GM21360 (cell line): ENCODE results near the gene F13B.
A peak's percentile ranks its signal among the peaks of the same experiment; 100 is the strongest.
"Not testable (repeated sequence)": the region's sequence is repeated elsewhere in the genome, so short reads cannot be mapped to it uniquely, and the experiment has no call there.

Source experiments
- ATAC-seq: cut with Tn5 transposase; IDR thresholded peaks from one replicate; pipeline ENCODE4 v1.9.1; 2021; ENCODE audit warnings: mild to moderate bottlenecking, moderate library complexity; ENCODE audit not compliant: unreplicated experiment

F13B gene, protein sequence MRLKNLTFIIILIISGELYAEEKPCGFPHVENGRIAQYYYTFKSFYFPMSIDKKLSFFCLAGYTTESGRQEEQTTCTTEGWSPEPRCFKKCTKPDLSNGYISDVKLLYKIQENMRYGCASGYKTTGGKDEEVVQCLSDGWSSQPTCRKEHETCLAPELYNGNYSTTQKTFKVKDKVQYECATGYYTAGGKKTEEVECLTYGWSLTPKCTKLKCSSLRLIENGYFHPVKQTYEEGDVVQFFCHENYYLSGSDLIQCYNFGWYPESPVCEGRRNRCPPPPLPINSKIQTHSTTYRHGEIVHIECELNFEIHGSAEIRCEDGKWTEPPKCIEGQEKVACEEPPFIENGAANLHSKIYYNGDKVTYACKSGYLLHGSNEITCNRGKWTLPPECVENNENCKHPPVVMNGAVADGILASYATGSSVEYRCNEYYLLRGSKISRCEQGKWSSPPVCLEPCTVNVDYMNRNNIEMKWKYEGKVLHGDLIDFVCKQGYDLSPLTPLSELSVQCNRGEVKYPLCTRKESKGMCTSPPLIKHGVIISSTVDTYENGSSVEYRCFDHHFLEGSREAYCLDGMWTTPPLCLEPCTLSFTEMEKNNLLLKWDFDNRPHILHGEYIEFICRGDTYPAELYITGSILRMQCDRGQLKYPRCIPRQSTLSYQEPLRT

DNA sequence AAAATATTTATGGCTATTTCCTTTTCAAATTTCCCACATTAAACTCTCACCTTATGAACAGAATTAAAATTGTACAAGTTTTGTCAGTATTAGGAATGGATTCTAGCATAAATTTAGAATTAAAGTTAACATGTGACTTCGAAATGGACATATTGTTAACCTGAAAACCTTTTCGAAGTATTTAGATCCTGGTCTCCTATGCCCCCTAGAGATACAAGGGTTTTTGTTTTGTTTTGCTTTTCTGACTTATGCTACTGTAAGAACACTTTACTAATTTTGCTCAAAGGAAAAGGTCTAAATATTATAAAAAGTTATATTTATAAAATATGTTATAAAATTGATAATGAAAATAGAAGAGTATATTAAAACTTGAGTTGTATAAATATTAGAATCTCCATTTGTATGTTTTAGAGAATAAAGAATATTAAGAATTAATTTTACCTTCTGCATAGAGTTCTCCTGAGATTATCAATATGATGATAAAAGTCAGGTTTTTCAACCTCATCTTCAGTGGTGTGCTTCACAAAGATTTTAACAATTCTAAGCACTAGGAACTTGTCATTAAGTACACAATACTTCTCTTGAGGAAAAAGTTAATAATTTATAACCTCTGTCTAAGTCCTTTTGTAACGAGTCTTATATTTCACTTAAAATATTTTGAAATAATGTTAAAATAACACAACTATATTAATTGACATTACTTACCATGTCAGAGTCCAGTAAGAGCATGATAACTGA, at the start of gene F13B:
Gene F13B, minus strand, starts transcription at position 542 of the 738 bp plus-strand sequence. Its CDS starts 37 bp downstream, at position 505.
- no peak for ATAC-seq

DNA sequence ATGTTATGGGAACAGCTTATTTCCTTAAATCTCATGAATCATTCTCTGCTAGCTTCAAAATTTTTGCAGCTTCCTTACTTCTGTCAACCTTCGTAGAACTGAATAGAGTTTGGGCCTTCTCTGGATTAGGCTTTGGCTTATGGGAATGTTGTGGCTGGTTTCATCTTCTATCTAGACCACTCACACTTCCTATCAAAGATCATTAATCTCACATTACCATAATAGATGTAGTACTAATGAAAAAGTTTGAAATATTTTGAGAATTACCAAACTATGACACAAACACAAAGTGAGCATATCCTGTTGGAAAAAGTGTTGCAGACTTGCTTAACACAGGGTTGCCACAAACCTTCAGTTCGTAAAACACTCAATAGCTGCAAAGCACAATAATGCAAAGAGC, 49.1 kb upstream of the F13B start:
- no peak for ATAC-seq

DNA sequence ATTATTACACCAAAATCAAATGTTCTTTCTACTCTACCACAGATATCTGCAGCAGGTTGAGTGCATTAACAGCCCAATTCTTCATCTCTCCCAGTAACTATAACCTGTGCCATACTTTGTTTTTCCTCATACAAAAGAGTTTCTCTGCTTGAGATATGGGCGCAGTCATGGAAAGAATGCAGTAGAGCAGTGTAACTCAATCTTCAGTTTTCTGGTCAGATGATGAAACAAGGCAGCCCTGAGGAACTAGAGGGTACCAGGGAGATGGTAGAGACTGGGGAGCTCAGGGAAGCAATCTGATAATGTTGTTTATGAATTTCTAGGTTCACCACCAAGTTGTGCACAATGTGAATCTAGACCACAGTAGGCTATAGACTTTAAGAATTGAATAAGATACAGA, 39.8 kb upstream of the F13B start:
- ATAC-seq: no peak

DNA sequence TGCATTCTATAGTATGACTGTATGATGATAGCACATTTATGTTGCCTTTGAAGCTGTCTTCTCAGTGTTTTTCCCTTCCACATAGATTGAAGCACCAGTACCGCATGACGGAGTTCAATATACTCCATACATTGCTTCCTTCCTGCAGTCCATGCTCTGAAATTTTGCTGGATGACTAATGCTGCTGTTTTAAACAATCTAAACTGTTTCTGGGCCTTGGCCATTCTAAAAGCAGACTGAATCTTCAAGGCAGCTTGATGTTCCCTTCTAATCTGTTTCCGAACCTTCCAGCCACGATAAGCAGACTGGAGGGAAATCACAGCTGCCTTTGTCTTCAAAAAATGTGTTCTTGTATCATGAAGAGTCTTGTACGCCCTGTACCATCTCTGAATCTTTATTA, 36.2 kb upstream of the F13B start:
- no peak for ATAC-seq

DNA sequence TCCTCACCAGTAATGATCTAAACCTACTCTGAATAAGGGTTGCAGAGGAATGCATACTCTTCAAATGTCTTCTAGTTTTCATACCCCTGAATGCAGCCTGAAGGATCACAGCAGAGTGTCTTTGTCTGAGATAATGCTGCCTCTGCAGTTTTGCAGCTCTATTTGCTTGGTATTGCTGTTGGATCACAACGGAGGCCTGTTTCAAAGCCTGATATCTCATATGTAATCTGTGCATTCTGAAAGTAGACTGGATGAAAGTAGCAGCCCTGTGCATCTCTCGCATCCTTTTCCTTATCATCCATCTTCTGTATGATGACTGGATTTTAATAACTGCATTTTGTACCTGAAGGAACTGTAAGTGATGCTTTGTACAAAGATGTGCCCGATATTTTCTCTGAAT, 34.9 kb upstream of the F13B start:
- no peak for ATAC-seq

DNA sequence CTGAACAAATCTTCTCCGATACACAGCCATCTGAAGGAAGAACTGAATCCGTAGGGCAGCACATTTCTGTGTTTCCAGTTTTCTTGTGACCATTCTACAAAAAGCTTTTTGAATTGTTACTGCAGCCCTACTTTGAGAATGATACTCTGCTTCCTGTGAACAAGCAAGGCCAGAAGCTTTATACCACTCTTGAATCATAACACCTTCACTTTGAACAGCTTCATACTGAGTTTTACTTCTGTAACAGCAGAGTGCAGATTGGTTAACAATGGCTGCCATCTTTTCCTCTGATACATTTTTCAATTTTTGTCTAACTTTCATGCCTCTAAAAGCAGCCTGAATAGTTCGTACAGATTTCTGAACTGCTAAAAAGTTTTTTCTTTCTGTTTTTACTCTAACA, 33.6 kb upstream of the F13B start:
- ATAC-seq: no peak

DNA sequence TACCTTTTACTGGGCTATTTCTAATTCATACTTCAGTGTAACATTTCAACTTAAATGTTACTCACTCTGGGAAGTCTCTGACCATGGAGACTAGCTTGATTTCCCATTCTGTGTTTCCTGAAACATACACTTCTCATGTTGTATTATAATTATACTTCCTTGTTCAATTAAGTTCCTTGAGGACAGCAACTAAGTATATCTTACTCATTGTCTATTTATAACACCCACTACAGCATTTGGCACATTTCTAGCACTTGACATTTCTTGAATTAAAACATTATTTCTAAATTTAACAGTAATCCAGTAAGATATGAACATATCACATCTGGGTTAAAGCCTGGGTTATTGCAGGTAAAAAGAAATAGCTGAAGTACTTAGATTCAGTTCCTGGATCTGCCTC, 32.4 kb upstream of the F13B start:
- ATAC-seq: no peak

DNA sequence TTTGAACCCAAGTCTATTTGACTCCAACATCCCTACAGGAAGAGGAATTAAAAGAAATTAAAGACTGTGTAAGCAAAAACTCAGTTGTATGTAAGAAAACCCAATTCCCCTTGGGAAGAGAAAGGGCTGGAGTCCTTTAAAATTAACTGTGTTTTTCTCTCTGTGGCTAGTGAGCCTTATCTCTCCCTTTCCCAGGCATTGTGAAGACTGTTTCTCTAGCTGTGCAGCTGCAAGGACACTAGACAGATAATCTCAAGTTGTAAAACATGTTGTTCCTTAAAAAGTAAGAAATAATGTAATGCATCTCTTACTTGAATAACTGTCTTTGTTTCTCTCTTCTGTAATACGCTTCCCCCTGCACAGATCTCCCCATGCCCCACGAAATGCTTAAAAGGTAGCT, 29.9 kb upstream of the F13B start:
- not testable (repeated sequence) for ATAC-seq

DNA sequence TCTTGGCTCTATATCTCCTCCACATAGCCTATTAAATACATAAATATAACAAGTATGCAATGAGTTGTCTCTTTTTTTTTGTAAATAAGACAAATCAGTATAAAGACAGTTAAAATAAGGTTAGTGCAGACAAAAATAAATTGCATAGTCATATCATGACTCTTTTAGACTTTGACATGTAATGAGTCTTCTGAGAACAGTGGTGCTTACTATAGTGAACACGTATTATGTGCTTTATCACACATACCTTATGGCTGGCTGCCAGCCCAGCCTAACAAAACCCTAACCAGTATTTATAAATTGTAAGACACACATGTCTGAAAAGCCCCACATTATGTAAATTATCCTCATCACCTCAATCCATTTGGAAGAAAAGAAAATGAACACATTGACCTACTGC, 29.1 kb upstream of the F13B start:
- ATAC-seq: peak; percentile 73

DNA sequence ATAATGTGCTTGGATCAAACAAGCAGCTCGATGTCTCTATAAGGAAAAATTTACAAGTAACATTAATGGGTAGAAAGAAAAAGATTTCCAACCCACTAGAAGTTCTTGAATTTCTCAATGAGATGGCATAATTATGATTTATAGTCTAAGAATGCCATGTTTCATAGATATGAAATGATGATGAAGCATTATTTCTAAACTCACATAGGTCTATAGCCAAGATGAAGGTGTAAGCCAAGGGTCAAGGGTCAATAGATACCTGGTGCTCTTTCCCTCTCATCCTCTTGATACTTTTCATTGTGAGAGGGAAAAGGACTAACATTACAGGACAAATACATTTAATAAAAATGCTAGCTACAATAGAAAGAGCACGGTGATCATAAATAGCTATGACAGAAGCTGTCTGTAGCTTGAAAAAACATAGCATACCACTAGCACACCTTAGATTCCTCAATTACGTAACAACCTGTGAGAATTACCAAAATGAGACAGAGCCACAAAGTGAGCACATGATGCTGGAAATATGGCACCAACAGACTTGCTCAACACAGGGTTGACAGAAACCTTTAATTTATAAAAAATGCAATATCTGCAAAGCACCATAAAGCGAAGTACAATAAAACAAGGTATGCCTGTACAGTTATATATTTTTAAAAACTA, 26.3 kb upstream of the F13B start:
- ATAC-seq: no peak

DNA sequence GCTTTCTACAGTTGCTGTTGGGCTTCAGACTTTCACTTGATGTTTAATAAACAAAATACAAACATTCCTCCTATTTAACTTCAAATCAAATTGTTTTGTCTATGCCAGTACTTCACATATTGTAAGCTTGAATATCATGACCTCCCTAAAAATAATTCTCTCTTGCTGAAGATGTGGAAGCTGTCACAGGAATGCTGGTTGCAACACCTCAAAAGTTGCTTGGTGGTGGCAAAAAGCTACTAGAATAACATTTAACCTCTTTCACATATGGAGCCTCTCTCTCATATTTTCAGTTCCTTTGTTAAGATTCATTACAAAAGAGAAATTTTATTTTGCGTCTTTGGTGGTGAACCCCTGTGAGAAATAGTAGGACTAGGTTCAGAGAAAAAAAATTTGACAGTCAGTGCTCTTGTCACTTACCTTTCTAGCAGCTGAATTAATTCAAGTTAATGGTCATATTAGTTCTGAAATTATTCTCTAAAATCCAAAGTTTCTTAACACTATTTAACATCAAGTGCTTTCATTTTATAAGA, 25.5 kb upstream of the F13B start:
- ATAC-seq: no peak

DNA sequence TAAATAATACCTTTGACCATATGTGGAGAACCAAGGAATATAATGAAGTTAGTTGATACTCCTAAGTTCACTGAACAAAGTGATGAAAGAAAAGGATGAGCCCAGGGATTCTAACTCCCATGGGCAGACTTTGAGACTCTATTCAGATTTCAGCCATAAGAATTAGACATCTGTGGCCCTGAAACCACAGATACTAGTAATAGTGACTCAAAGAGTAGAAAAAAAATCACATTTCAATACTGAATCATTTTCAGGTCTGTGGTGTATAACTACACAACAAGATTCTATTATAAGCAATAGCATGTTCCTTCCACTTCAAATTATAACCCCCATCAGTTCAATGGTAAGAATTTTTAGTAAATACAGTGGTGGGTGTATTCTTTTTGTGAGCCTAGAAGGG, 16.4 kb upstream of the F13B start:
- no peak for ATAC-seq

DNA sequence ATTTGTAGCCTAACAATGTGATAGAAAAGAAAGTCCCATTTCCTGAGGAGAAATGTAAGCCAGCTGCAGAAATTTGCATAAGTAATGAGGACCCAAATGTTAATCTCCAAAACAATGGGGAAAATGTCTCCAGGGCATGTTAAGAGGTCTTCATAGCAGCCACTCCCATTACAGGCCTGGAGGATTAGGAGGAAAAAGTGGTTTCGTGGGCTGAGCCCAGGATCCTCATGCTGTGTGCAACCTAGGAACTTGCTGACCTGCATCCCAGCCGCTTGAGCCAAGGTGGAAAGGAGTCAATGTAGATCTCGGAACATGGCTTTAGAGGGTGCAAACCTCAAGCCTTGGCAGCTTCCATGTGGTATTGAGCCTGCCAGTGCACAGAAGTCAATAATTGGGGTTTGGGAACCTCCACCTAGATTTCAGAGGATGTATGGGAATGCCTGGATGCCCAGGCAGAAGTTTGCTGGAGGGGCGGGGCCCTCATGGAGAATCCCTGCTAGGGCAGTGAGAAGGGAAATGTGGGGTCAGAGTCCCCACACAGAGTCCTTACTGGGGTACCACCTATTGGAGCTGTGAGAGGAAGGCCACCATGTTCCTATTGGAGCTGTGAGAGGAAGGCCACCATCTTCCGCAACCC, 14.2 kb upstream of the F13B start:
- ATAC-seq: no peak

DNA sequence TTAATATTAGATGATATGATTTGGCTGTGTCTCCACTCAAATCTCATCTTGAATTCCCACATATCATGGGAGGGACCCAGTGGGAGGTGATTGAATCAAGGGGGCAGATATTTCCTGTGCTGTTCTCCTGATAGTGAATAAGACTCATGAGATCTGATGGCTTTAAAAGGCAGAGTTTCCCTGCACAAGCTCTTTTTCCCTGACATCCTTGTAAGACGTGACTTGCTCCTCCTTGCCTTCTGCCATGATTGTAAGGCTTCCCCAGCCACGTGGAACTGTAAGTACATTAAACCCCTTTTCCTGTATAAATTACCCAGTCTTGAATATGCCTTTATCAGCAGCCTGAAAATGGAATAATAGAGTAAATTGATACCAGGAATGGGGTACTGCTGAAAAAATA, 13.3 kb upstream of the F13B start:
- ATAC-seq: no peak

DNA sequence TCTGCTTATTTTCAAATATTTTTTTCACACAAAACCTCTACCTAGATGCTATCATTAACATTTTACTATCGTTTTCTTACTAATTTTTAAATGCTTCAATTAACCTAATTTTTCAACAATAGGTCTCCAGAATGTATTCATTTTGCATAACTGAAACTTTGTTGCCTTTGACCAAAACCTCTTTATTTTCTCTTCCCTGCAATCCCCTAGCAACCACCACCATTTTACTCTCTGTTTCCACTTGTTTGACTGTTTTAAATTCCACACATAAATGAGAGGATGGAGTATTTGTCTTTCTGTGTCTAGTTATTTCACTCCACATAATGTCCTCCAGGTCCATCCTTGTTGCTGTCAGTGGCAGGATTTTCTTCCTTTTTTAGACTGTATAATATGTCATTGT, 9.5 kb upstream of the F13B start:
- no peak for ATAC-seq

DNA sequence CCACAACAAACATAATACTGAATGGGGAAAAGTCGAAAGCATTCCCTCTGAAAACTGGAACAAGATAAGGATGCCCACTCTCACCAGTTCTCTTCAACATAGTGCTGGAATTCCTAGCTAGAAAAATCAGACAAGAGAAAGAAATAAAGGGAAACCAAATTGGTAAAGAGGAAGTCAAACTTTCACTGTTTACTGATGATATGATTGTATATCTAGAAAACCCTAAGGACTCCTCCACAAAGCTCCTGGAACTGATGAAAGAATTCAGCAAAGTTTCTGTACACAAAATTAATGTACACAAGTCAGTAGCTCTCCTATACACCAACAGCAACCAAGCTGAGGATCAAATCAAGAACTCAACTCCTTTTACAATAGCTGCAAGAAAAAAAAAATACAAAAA, 6.9 kb upstream of the F13B start:
- no peak for ATAC-seq

DNA sequence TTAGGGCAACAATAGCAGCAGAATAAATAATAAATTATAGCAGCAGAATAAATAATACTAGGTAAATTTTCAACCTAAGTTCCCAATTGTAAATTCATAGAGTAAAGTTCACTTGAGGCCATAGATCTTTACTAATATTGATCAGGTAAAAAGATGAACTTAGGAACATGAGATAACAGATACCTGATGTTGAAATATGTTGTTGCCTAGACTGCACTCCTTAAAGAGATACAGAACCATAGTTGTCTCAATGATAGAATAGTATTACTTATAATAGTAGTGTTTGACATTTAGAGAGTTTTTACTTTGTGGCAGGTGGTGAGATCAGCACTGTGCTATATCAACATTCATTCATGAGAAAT, 378 bp upstream of the F13B start:
- ATAC-seq: no peak

DNA sequence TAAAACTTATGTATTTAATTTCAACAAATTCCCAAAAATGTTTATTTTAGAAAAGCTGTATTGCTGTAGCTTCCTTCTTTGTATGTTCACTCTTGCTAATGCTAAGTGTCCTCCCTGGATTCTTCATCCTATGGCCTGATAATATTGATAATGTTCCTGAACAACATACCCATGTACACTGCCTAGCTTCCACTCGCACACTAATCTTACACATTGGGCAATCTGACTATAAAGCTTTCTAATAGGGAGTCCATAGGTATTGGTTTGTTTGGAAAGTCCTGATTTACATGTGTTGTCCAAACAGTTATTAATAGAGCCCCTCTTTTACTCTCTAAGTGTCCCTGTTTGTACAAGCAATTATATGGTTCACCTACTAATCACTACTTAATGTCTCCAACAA, 783 bp downstream of the F13B start:
- no peak for ATAC-seq

DNA sequence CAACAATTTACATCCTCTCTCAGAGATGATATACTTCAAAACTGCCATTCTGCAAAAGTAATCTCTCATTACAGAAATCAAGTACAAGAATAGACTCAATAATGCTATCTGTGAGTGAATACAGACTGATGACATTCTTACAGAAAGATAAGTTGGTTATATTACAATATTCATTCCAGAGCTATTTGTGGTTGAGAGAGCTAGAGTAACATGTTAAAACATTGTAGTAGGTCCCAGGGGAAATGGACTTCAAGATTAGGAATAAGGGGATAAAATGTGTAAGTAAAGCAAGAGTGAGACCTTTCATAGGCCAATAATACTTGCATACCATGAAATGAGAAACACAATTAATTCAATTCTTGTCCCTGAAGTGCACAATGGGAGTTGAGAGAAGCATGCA, 1.5 kb downstream of the F13B start:
- ATAC-seq: no peak

DNA sequence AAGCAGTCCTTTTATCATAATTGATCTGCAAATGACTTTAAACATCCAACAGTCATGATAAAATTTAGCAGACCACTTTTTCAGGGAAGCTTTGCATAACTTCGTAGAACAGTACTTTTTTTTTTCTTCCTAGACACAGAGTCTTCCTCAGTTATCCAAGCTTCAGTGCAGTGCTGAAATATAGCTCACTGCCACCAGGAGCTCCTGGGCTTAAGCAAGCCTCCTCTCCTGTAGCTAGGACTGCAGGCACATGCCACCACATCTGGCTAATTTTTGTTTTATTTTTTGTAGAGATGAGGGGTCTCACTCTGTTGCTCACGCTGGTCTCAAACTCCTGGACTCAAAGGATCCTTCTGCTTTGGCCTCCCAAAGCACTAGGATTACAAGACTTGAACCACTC, 3.8 kb downstream of the F13B start:
- ATAC-seq: peak; percentile 34

DNA sequence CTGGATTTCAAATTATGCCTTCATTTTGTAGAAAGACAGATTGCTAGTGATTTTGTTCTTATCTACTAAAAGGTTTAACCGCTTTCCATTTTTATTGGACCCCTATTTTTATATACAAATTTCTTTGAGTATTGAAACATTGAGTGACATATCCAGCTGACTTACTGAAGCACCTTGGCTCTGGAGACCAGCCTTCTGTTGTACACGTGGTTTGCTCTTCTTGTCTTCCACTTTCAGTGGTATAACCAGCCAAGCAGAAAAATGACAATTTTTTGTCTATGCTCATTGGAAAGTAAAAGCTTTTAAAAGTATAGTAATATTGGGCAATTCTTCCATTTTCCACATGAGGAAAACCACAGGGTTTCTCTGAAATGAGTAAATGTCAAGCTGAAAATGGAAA, 4.4 kb downstream of the F13B start:
- ATAC-seq: peak; percentile 93
